GM10266 (cell line): Measurements from ENCODE around the gene KYNU.

Experiments
- DNase-seq: peaks from one replicate; pipeline ENCODE4 v3.0.0; 2012; ENCODE audit errors: extremely low spot score
- TF ChIP-seq, protein P1 (sequence below): IDR thresholded peaks from 2 replicates; pipeline ENCODE4 v1.5.1; 2012; ENCODE audit warnings: mild to moderate bottlenecking, low read depth; ENCODE audit not compliant: control insufficient read depth, insufficient read depth; ENCODE audit errors: missing control alignments

KYNU gene

DNA sequence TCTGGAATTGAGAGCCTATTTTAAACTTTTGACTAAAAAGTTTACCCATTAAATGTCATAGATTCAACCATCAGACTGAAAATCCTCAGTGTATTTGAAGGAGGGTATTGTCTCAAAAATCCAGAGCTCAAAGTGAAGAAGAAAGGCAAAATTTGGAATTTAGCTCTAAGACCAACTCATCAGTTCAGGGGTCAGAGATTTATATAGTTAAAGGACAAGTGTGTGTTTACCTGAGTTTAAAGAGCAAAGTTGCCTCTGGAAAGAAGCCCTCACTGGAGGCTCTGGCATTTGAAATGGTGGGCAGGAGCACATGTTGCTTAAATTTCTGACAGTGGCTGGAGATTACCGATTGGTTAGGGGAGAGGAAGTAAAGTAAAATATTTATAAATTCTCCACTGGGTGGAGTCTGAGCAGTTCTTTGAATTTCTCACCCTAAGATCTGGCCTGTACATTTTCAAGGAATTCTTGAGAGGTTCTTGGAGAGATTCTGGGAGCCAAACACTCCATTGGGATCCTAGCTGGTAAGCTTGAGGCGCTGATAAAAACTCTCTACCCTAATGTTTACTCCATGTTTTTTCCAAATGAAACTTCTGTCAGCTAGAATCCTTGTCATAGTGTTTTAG is at the start of gene KYNU:
Gene KYNU, plus strand, starts transcription at position 449 of the 623 bp plus-strand sequence. CDS start 7,704 bp downstream, outside the sequence.
- DNase-seq, result peak; percentile 19
- TF ChIP-seq, protein P1, sequence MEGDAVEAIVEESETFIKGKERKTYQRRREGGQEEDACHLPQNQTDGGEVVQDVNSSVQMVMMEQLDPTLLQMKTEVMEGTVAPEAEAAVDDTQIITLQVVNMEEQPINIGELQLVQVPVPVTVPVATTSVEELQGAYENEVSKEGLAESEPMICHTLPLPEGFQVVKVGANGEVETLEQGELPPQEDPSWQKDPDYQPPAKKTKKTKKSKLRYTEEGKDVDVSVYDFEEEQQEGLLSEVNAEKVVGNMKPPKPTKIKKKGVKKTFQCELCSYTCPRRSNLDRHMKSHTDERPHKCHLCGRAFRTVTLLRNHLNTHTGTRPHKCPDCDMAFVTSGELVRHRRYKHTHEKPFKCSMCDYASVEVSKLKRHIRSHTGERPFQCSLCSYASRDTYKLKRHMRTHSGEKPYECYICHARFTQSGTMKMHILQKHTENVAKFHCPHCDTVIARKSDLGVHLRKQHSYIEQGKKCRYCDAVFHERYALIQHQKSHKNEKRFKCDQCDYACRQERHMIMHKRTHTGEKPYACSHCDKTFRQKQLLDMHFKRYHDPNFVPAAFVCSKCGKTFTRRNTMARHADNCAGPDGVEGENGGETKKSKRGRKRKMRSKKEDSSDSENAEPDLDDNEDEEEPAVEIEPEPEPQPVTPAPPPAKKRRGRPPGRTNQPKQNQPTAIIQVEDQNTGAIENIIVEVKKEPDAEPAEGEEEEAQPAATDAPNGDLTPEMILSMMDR, result no peak

DNA sequence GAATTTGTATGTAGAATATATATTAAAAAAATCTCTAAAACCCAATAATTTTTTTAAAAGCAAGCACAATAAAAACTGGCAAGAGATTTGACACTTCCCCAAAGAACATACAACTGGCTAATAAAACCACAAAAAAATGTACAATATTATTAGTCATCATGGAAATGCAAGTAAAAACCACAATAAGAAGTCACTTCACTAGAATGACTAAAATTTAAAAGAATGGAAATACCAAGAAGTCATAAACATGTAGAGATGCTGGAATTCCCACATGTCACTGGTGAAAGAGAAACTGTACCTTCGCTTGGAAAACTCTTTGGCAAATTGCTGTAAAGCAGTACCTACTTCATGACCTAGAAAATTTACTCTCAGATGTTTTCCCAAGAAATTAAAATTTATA is 43.4 kb upstream of the KYNU start:
- TF ChIP-seq, protein P1, result no peak
- no peak for DNase-seq

DNA sequence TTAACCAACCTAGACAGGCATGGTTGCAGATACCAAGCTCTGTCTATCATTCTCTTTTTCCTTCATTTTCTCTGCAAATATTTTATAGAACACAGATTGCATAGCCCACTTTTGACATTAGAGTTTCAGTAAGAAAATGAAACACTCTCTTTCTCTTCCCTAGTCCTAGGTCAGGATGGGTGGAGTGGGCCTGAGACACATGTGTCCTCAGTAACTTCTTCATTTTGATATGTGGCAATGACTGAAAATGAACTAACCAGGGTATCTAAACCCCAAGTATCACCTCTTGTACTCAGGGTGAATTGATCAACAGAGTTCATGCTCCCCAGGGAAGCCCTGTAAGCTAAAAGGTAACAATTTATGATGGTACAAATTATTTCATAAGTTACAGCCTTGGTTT is 37.0 kb upstream of the KYNU start:
- DNase-seq, result no peak
- TF ChIP-seq, protein P1, result no peak

DNA sequence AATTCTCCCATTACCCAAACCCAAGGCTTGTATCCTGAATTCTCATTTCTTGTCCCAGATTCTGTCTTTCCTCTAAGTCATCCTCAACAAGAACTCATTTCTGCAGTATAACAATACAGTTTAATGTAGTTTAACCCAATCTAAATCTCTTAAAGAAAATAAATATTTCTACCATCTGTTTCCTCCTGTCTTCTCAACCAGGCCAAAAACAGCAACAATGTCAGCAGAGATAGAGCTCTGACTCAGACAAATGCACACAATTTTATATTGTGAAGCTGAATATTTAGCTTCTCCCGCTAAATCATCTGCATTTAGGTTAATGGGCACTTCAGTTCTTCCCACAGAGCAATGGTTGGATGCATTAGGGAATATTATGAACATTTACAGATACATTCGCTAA is 35.7 kb upstream of the KYNU start:
- no peak for DNase-seq
- TF ChIP-seq, protein P1, result no peak

DNA sequence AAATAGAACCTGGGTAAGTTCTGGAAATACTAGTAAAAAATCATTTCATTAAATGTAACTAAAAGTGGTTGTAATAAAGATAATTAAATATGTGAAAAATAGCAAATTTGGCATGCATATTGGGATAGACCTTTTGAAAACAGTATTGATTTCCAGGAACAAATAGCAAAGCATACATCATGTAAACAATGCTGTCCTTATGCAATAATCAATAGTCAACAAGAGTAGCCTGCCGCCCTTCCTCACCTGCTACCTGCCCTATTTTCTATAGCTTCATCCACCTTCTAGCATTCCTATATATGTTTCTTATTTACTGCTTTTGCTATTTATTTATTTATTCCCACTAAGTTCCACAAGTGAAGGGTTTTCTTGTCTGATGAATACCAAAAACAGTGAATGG is 35.1 kb upstream of the KYNU start:
- TF ChIP-seq, protein P1, result no peak
- DNase-seq, result no peak

DNA sequence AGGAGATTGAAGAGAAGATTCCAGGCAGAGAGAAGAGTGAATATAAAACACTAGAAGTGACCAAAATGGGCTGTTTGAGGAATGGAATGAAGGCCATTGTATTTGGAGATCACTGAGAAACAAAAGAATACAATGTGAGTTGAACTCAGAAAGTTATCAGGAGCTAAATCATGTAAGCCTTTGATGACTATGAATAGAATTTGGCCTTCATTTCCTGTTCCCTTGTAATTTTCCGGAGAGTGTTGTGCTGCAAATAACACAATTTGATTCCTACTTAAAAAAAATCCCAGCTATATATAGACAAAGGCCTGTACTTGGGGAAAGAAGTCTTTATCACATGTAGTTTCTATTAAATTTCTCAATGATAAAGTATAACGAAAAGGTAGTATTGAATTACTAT is 33.7 kb upstream of the KYNU start:
- TF ChIP-seq, protein P1, result no peak

DNA sequence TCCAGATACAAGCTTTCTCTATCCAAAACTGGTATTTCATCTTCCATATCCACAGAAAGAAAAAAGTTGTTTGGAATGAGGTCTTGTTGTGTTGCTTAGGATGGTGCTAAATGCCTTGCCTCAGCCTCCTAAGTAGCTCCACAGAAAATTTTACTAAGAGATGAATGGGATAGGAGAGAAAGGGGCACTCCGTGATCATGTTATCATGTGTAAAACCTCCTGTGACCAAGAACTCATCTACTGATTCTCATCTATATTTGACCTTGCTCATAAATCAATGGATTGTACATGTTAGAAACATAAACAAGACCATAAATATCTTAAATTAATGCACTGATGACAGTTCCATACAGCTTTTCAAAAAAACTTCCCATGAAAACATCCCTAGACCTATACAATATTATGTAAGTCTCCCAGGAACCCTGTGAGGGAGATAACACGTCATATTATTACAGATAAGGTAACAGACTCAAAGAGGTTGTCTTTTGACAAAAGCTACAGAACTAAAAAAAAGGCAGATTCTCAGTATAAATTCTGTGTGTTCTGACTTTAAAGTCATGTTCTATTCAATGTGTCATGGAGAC is 29.3 kb upstream of the KYNU start:
- TF ChIP-seq, protein P1, result no peak

More for the DNA sequence above, 33.7 kb upstream of the KYNU start:
- DNase-seq, result no peak

More for the DNA sequence above, 29.3 kb upstream of the KYNU start:
- no peak for DNase-seq
